ENCODE results near the gene EIF4E1B. TPM values are rescaled to one million over a fixed set of nuclear protein-coding genes. Genes with fewer than 3 reads are reported as not detected.

EIF4E1B gene
- total RNA-seq, 1 donor from 2014 or later, result not detected

GRCh38 chr5:176671399-176671798 is 40.9 kb downstream of the EIF4E1B start:
- H3K4me1 ChIP-seq (ENCODE audit: control insufficient read depth in 3 of 3, insufficient read depth in 3 of 3, low read length in 3 of 3), result peaks cover 0 to 9% (median 6%) of the 10 kb centered on the region in 3 donors
- H3K9me3 ChIP-seq (ENCODE audit: control insufficient read depth in 3 of 3, low read length in 3 of 3), result no peaks in the 10 kb centered on the region
- no peak overlapping the region for H3K9ac ChIP-seq (ENCODE audit: low read depth in 1 of 3, low read length in 3 of 3)
- no peak overlapping the region for H3K27ac ChIP-seq (ENCODE audit: low read depth, low read length)
- H3K4me3 ChIP-seq (ENCODE audit: low read length in 3 of 3), result no peak overlapping the region
- peaks cover 3 to 30% (median 7%) of the 10 kb centered on the region in 3 donors for H3K27me3 ChIP-seq (ENCODE audit: control insufficient read depth in 3 of 3, insufficient read depth in 3 of 3, low read length in 3 of 3)
- H3K36me3 ChIP-seq (ENCODE audit: control insufficient read depth in 3 of 3, insufficient read depth in 3 of 3, low read length in 3 of 3), result no peaks in the 10 kb centered on the region

- Histone ChIP-seq H3K27me3 (ENCODE audit: control insufficient read depth in 3 of 3, insufficient read depth in 3 of 3, low read length in 3 of 3) (peaks cover 3 to 30% (median 7%) of the 10 kb centered on the region in 3 donors), H3K27ac (ENCODE audit: low read depth, low read length) (no peak overlapping the region)
Measured at GRCh38 chr5:176671890-176672747, 41.6 kb downstream of the EIF4E1B start.

DNA sequence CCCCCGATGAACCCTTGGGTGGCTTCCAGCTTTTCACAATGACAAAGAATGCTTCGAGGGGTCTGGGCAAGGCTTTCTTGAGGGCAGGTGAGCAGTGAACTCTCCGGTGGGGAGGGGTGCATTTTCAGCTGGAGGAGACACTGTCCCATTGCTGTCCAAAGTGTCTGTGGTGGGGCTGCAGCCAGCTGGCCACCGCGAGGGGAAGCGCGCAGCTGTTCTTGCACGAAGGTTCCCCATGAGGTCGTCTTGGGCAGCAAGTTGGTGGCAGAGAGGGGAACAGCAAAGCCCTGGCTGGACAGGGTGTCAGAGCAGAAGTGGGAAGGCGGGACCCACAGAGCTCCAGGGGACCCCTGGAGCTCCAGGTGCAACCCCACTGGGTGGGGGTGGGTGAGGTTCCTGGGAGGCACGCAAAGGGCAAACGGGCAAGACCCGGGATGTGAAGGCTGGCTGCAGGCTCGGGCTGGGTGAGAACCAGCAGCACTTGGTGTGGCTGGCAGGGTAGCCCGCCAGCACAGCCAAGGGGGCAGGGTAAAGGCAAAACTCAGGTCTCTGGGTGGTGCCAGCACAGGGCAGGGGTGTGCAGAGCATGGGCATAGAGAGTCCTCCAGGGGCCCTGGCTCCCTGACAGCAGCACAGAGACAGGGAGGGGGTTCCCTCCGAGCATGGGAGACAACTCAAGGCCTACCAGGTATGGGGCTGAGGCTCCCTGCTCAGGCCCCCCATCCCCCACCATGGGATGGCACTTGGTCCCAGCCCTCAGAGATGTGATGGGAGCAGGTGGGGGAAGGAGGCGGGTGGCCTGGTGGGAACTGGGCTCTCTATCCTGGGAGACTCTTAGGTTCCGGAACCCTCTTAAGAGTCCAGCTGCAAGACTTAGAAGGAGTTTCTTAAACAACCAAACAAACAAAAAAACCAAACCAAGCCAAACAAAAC is 43.4 kb downstream of the EIF4E1B start:
- H3K4me1 ChIP-seq (ENCODE audit: control insufficient read depth in 3 of 3, insufficient read depth in 3 of 3, low read length in 3 of 3), result peaks cover 7 to 23% (median 15%) of the 10 kb centered on the region in 3 donors
- no peaks in the 10 kb centered on the region for H3K36me3 ChIP-seq (ENCODE audit: control insufficient read depth in 3 of 3, insufficient read depth in 3 of 3, low read length in 3 of 3)
- H3K27ac ChIP-seq (ENCODE audit: low read depth, low read length), result no peak overlapping the region
- H3K9ac ChIP-seq (ENCODE audit: low read depth in 1 of 3, low read length in 3 of 3), result no peak overlapping the region
- no peaks in the 10 kb centered on the region for H3K9me3 ChIP-seq (ENCODE audit: control insufficient read depth in 3 of 3, low read length in 3 of 3)
- H3K4me3 ChIP-seq (ENCODE audit: low read length in 3 of 3), result no peak overlapping the region
- peaks cover 3 to 28% (median 12%) of the 10 kb centered on the region in 3 donors for H3K27me3 ChIP-seq (ENCODE audit: control insufficient read depth in 3 of 3, insufficient read depth in 3 of 3, low read length in 3 of 3)

More at GRCh38 chr5:176671890-176672747, 41.6 kb downstream of the EIF4E1B start:
- Histone ChIP-seq H3K9ac (ENCODE audit: low read depth in 1 of 3, low read length in 3 of 3) (no peak overlapping the region), H3K4me3 (ENCODE audit: low read length in 3 of 3) (no peak overlapping the region), H3K36me3 (ENCODE audit: control insufficient read depth in 3 of 3, insufficient read depth in 3 of 3, low read length in 3 of 3) (no peaks in the 10 kb centered on the region), H3K9me3 (ENCODE audit: control insufficient read depth in 3 of 3, low read length in 3 of 3) (no peaks in the 10 kb centered on the region), H3K4me1 (ENCODE audit: control insufficient read depth in 3 of 3, insufficient read depth in 3 of 3, low read length in 3 of 3) (peaks cover under 1 to 17% (median 8%) of the 10 kb centered on the region in 3 donors)

DNA sequence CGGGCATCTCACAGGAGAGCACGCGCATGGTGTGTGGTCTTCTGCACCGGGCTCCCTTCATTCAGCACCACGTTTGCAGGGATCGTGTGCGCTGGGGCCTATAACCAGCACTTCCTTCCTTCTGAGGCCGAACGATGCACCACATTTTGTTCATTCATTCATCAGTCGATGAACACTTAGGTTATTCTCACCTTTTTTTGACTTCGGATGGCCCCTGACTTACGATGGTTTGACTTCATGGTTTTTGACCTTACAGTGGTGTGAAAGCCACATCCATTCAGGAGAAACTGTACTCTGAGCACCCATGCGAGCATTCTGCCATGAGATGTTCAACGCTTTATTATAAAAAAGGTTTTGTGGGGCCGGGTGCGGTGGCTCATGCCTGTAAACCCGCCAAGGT is 44.3 kb downstream of the EIF4E1B start:
- H3K27me3 ChIP-seq (ENCODE audit: control insufficient read depth in 3 of 3, insufficient read depth in 3 of 3, low read length in 3 of 3), result peaks cover 4 to 30% (median 14%) of the 10 kb centered on the region in 3 donors
- no peaks in the 10 kb centered on the region for H3K9me3 ChIP-seq (ENCODE audit: control insufficient read depth in 3 of 3, low read length in 3 of 3)
- no peak overlapping the region for H3K27ac ChIP-seq (ENCODE audit: low read depth, low read length)
- H3K4me1 ChIP-seq (ENCODE audit: control insufficient read depth in 3 of 3, insufficient read depth in 3 of 3, low read length in 3 of 3), result peaks cover 7 to 23% (median 15%) of the 10 kb centered on the region in 3 donors
- no peak overlapping the region for H3K9ac ChIP-seq (ENCODE audit: low read depth in 1 of 3, low read length in 3 of 3)
- no peaks in the 10 kb centered on the region for H3K36me3 ChIP-seq (ENCODE audit: control insufficient read depth in 3 of 3, insufficient read depth in 3 of 3, low read length in 3 of 3)
- no peak overlapping the region for H3K4me3 ChIP-seq (ENCODE audit: low read length in 3 of 3)

GRCh38 chr5:176675676-176676360 is 45.3 kb downstream of the EIF4E1B start:
- Histone ChIP-seq H3K4me3 (ENCODE audit: low read length in 3 of 3) (no peak overlapping the region), H3K9ac (ENCODE audit: low read depth in 1 of 3, low read length in 3 of 3) (no peak overlapping the region), H3K36me3 (ENCODE audit: control insufficient read depth in 3 of 3, insufficient read depth in 3 of 3, low read length in 3 of 3) (no peaks in the 10 kb centered on the region), H3K4me1 (ENCODE audit: control insufficient read depth in 3 of 3, insufficient read depth in 3 of 3, low read length in 3 of 3) (peaks cover 7 to 23% (median 15%) of the 10 kb centered on the region in 3 donors), H3K9me3 (ENCODE audit: control insufficient read depth in 3 of 3, low read length in 3 of 3) (no peaks in the 10 kb centered on the region), H3K27me3 (ENCODE audit: control insufficient read depth in 3 of 3, insufficient read depth in 3 of 3, low read length in 3 of 3) (peaks cover 4 to 30% (median 13%) of the 10 kb centered on the region in 3 donors), H3K27ac (ENCODE audit: low read depth, low read length) (no peak overlapping the region)

DNA sequence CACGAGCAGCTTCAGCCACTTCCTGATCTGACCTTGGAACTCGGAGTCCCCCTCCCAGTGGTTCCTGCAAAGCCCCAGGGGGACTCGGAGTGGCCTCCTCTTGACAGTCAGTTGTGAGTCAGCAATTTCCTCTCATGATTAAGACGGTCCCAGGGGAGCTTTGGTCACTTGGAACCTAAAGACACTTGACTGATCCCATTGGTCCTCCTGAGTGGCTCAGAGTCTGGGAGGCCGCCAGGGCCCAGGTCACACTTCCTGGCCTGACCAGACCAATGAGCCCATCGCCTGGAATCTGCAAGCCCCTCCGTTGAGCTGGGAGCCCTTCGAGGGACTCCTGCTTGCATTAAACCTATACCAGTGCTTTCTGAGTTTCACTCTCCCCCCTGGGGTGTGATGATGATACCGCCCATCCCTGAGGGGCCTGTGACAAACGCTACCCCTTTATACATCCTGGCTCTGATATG is 45.9 kb downstream of the EIF4E1B start:
- Histone ChIP-seq H3K9me3 (ENCODE audit: control insufficient read depth in 3 of 3, low read length in 3 of 3) (no peaks in the 10 kb centered on the region), H3K27ac (ENCODE audit: low read depth, low read length) (no peak overlapping the region), H3K36me3 (ENCODE audit: control insufficient read depth in 3 of 3, insufficient read depth in 3 of 3, low read length in 3 of 3) (no peaks in the 10 kb centered on the region), H3K4me3 (ENCODE audit: low read length in 3 of 3) (no peak overlapping the region), H3K4me1 (ENCODE audit: control insufficient read depth in 3 of 3, insufficient read depth in 3 of 3, low read length in 3 of 3) (peaks cover 7 to 23% (median 15%) of the 10 kb centered on the region in 3 donors), H3K27me3 (ENCODE audit: control insufficient read depth in 3 of 3, insufficient read depth in 3 of 3, low read length in 3 of 3) (peaks cover 4 to 27% (median 14%) of the 10 kb centered on the region in 3 donors), H3K9ac (ENCODE audit: low read depth in 1 of 3, low read length in 3 of 3) (no peak overlapping the region)

DNA sequence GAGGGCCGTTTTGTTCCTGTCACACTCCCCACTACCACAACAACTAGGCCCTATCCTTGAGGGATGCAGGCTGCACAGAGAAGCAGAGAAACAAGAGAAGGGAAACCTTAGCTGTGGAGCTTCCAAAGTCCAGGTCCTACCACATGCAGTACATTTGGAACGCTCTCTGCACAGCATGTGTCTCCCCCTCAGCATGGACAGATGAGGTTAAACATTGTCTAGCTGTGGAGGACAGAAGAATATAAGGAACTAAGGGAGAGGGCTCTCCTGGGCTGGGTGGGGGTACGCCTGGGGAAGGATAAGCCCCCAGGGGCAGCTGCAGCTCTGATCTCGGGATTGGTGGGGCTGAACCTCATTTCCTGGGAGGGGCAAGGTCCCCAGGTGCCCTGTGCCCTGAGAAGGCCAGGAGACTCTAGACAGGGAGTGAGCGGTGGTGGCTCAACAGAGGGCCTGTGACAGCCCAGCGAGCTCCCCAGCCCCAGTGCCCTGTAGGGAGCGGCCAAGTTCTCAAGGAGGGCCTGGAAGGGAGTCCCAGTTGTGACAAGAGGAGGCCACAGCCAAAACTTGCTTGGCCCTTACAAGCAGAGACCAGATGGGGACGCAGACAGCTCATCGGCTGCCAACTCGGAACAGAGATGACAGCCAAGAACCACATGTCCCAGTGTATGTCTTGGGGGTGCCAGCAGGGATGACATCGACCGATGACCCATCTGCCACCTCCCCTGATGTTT is 46.9 kb downstream of the EIF4E1B start:
- Histone ChIP-seq H3K4me1 (ENCODE audit: control insufficient read depth in 3 of 3, insufficient read depth in 3 of 3, low read length in 3 of 3) (peaks cover 7 to 23% (median 15%) of the 10 kb centered on the region in 3 donors), H3K9ac (ENCODE audit: low read depth in 1 of 3, low read length in 3 of 3) (no peak overlapping the region), H3K27ac (ENCODE audit: low read depth, low read length) (no peak overlapping the region), H3K27me3 (ENCODE audit: control insufficient read depth in 3 of 3, insufficient read depth in 3 of 3, low read length in 3 of 3) (peaks cover 7 to 28% (median 12%) of the 10 kb centered on the region in 3 donors), H3K9me3 (ENCODE audit: control insufficient read depth in 3 of 3, low read length in 3 of 3) (no peaks in the 10 kb centered on the region), H3K4me3 (ENCODE audit: low read length in 3 of 3) (no peak overlapping the region), H3K36me3 (ENCODE audit: control insufficient read depth in 3 of 3, insufficient read depth in 3 of 3, low read length in 3 of 3) (no peaks in the 10 kb centered on the region)

- Histone ChIP-seq H3K4me1 (ENCODE audit: control insufficient read depth in 3 of 3, insufficient read depth in 3 of 3, low read length in 3 of 3) (peaks cover 7 to 22% (median 14%) of the 10 kb centered on the region in 3 donors), H3K4me3 (ENCODE audit: low read length in 3 of 3) (no peak overlapping the region), H3K27me3 (ENCODE audit: control insufficient read depth in 3 of 3, insufficient read depth in 3 of 3, low read length in 3 of 3) (peaks cover 10 to 33% (median 12%) of the 10 kb centered on the region in 3 donors), H3K36me3 (ENCODE audit: control insufficient read depth in 3 of 3, insufficient read depth in 3 of 3, low read length in 3 of 3) (no peaks in the 10 kb centered on the region), H3K9me3 (ENCODE audit: control insufficient read depth in 3 of 3, low read length in 3 of 3) (no peaks in the 10 kb centered on the region), H3K27ac (ENCODE audit: low read depth, low read length) (no peak overlapping the region), H3K9ac (ENCODE audit: low read depth in 1 of 3, low read length in 3 of 3) (no peak overlapping the region)
Measured at GRCh38 chr5:176678584-176678983, 48.1 kb downstream of the EIF4E1B start.
